Measurements from ENCODE around the gene BRME1.

Gene BRME1

GRCh38 chr19:13890136-13890535 is 15.8 kb downstream of the BRME1 start:
- DNase-seq (ENCODE audit: low read depth in 2 of 2) = no peak
- no peak overlapping the region for H3K4me3 ChIP-seq (replicated peaks in 1 of 2; ENCODE audit: low read depth in 2 of 2, low read length in 2 of 2)
- TF ChIP-seq CTCF (IDR thresholded peaks at IDR 0.05; ENCODE audit: low read depth, low read length) = no peak

GRCh38 chr19:13888281-13888680 is 17.6 kb downstream of the BRME1 start:
- no peak for DNase-seq (ENCODE audit: low read depth in 2 of 2)
- no peak for TF ChIP-seq CTCF (IDR thresholded peaks at IDR 0.05; ENCODE audit: low read depth, low read length)
- no peak overlapping the region for H3K4me3 ChIP-seq (replicated peaks in 1 of 2; ENCODE audit: low read depth in 2 of 2, low read length in 2 of 2)

- TF ChIP-seq CTCF (IDR thresholded peaks at IDR 0.05; ENCODE audit: low read depth, low read length) = no peak
- peak; percentile 12 to 53 for DNase-seq (ENCODE audit: low read depth in 2 of 2)
- H3K4me3 ChIP-seq (replicated peaks in 1 of 2; ENCODE audit: low read depth in 2 of 2, low read length in 2 of 2) = no peak overlapping the region
Observed at GRCh38 chr19:13887517-13887916, 18.4 kb downstream of the BRME1 start.

- DNase-seq (ENCODE audit: low read depth in 2 of 2) = no peak
- no peak overlapping the region for H3K4me3 ChIP-seq (replicated peaks in 1 of 2; ENCODE audit: low read depth in 2 of 2, low read length in 2 of 2)
- TF ChIP-seq CTCF (IDR thresholded peaks at IDR 0.05; ENCODE audit: low read depth, low read length) = no peak
Observed at GRCh38 chr19:13887018-13887436, 18.9 kb downstream of the BRME1 start.

- TF ChIP-seq CTCF (IDR thresholded peaks at IDR 0.05; ENCODE audit: low read depth, low read length) = no peak
- no peak overlapping the region for H3K4me3 ChIP-seq (replicated peaks in 1 of 2; ENCODE audit: low read depth in 2 of 2, low read length in 2 of 2)
- no peak for DNase-seq (ENCODE audit: low read depth in 2 of 2)
Observed at GRCh38 chr19:13885826-13886365, 20.0 kb downstream of the BRME1 start.

- H3K4me3 ChIP-seq (replicated peaks in 1 of 2; ENCODE audit: low read depth in 2 of 2, low read length in 2 of 2) = no peak overlapping the region
- no peak for TF ChIP-seq CTCF (IDR thresholded peaks at IDR 0.05; ENCODE audit: low read depth, low read length)
- no peak for DNase-seq (ENCODE audit: low read depth in 2 of 2)
Observed at GRCh38 chr19:13884726-13885591, 21.0 kb downstream of the BRME1 start.

Measured in cardiac fibroblast (primary cell).